OCI-LY3 (cell line): ENCODE data around the gene P2RX6.

ENCODE experiments used
- H2AFZ ChIP-seq: fragments of 200-600, 300-600 bp; shearing (Covaris generic); 2 replicates; pipeline ENCODE4 v1.6.0; 2014; ENCODE audit warnings: antibody characterized with exemption, low read depth, low read length
- H3K27ac ChIP-seq: fragments of 200-600, 300-600 bp; sonication (generic); 2 replicates; pipeline ENCODE4 v1.5.1; 2014; ENCODE audit warnings: mild to moderate bottlenecking, low read length, moderate library complexity, mixed read lengths
- H3K27me3 ChIP-seq: fragments of 200-600, 300-600 bp; sonication (generic); 2 replicates; pipeline ENCODE4 v1.6.1; 2014; ENCODE audit warnings: low read depth, low read length, mixed read lengths
- H3K36me3 ChIP-seq: fragments of 200-600, 300-600 bp; sonication (generic); replicated peaks from 2 replicates; pipeline ENCODE3; 2014; ENCODE audit warnings: low read depth, low read length, mixed read lengths
- H3K4me1 ChIP-seq: fragments of 300-600, 200-600 bp; sonication (generic); 2 replicates; pipeline ENCODE4 v1.6.1; 2014; ENCODE audit warnings: low read length, mixed read lengths
- H3K4me2 ChIP-seq: fragments of 200-600, 300-600 bp; sonication (generic); 2 replicates; pipeline ENCODE4 v1.6.1; 2014; ENCODE audit warnings: low read length, mixed read lengths
- H3K4me3 ChIP-seq: fragments of 300-600, 200-600 bp; sonication (generic); 2 replicates; pipeline ENCODE4 v1.5.1; 2014; ENCODE audit warnings: antibody characterized with exemption, mild to moderate bottlenecking, low read length, moderate library complexity
- H3K79me2 ChIP-seq: fragments of 300-600, 200-600 bp; shearing (Covaris generic); 2 replicates; pipeline ENCODE4 v1.6.1; 2014; ENCODE audit warnings: mild to moderate bottlenecking, low read length, mixed read lengths
- H3K9ac ChIP-seq: fragments of 300-600, 200-600 bp; shearing (Covaris generic); 2 replicates; pipeline ENCODE4 v1.6.0; 2014; ENCODE audit warnings: mild to moderate bottlenecking, low read length, moderate library complexity
- H3K9me3 ChIP-seq: fragments of 200-600, 300-600 bp; shearing (Covaris generic); 2 replicates; pipeline ENCODE4 v1.6.1; 2014; ENCODE audit warnings: low read length, mixed read lengths; ENCODE audit not compliant: insufficient read depth
- H4K20me1 ChIP-seq: fragments of 200-600, 300-600 bp; sonication (generic); 2 replicates; pipeline ENCODE4 v1.6.1; 2016; ENCODE audit warnings: low read length, mixed read lengths; ENCODE audit not compliant: insufficient read depth
- EZH2phosphoT487 ChIP-seq: fragments of 200-600 bp; shearing (Covaris generic); IDR thresholded peaks from 2 replicates; pipeline ENCODE4 v1.6.1; 2018; ENCODE audit warnings: antibody characterized with exemption, mixed run types, low read depth
- TF ChIP-seq, protein P1 (sequence below): fragments of 200-600, 300-600 bp; sonication (generic); IDR thresholded peaks from 2 replicates; pipeline ENCODE4 v1.5.1; 2014; ENCODE audit warnings: antibody characterized with exemption, low read length, low read depth

P2RX6 gene

DNA sequence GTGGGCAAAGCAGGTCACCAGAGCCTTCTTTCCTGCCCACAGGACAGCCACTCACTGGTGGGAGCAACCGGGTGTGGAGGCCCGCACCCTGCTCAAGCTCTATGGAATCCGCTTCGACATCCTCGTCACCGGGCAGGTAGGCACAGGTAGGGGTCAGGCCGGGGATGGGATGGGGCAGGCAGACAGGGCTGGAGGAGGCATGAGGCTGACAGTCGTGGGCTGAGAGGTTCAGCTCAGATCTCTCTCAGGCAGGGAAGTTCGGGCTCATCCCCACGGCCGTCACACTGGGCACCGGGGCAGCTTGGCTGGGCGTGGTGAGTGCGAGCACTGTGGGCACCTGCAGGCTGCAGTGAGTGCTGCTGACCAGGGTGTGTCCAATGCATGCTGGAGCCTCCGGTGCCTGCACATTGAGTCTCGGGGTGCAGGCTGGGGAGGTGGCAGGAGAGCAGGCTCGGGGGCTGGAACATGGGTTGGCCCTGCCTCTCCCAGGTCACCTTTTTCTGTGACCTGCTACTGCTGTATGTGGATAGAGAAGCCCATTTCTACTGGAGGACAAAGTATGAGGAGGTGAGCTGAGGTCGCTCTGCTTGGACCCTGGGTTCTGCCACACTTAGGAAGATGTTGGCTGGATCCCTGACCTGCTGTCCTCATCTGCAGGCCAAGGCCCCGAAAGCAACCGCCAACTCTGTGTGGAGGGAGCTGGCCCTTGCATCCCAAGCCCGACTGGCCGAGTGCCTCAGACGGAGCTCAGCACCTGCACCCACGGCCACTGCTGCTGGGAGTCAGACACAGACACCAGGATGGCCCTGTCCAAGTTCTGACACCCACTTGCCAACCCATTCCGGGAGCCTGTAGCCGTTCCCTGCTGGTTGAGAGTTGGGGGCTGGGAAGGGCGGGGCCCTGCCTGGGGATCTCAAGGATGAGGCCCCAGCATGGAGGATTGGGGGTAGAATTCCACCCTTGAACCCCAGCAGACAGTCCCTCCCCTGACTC, 11.1 kb downstream of the P2RX6 start:
- H3K36me3 ChIP-seq, result no peaks in the 10 kb centered on the region
- H3K79me2 ChIP-seq, result no peaks in the 10 kb centered on the region
- H4K20me1 ChIP-seq, result no peaks in the 10 kb centered on the region
- H3K4me1 ChIP-seq, result no peaks in the 10 kb centered on the region
- no peak overlapping the region for H2AFZ ChIP-seq
- H3K9ac ChIP-seq, result no peak overlapping the region
- no peak overlapping the region for H3K4me3 ChIP-seq
- H3K9me3 ChIP-seq, result no peaks in the 10 kb centered on the region
- no peak overlapping the region for H3K4me2 ChIP-seq
- no peak for TF ChIP-seq EZH2phosphoT487
- TF ChIP-seq, protein P1, sequence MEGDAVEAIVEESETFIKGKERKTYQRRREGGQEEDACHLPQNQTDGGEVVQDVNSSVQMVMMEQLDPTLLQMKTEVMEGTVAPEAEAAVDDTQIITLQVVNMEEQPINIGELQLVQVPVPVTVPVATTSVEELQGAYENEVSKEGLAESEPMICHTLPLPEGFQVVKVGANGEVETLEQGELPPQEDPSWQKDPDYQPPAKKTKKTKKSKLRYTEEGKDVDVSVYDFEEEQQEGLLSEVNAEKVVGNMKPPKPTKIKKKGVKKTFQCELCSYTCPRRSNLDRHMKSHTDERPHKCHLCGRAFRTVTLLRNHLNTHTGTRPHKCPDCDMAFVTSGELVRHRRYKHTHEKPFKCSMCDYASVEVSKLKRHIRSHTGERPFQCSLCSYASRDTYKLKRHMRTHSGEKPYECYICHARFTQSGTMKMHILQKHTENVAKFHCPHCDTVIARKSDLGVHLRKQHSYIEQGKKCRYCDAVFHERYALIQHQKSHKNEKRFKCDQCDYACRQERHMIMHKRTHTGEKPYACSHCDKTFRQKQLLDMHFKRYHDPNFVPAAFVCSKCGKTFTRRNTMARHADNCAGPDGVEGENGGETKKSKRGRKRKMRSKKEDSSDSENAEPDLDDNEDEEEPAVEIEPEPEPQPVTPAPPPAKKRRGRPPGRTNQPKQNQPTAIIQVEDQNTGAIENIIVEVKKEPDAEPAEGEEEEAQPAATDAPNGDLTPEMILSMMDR, result no peak
- H3K27me3 ChIP-seq, result no peaks in the 10 kb centered on the region
- no peak overlapping the region for H3K27ac ChIP-seq

DNA sequence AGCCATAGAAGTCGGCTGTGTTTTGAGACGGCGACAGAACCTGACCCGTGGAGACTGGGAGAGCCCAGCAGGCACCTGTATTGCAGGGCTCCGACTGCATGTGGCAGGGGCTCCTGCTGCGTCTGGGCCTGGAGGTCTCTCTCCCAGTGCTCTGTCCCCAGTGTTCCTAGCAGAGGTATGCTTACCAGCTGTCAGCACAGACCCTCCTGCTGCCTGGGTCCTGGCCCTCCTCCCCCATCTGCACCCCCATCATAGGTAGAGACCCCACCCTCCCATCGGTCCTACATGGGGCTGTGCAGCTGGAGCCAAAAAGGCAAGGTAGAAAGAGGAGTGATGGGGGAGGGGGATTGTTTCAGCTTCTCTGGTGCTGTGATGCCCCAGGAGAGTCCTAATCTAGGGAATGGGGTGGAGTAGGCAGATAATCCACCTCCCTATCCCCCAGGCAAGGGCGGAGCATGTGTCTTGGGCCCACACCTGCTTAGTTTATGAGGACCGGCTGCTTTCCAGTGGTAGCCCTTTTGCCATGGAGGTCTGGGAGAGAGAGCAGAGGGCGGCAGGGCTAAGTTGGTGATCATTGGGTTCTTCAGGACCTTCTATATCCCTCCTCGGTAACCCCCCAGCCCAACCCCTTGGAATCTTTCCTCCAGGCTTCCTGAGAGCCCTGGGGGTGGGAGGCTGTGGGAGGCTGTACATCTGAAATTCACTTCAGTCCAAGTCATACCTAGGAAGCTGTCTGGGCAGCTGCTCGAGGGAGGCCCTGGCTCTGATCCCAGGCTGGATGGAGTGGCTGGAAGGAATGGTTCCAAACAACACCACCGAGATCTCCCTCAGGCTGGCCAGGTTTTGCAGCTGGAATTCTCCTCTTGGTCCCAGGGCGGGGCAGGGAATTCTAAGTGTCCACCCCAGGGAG, 12.1 kb downstream of the P2RX6 start:
- no peaks in the 10 kb centered on the region for H3K36me3 ChIP-seq
- no peaks in the 10 kb centered on the region for H3K27me3 ChIP-seq
- no peak overlapping the region for H3K4me3 ChIP-seq
- H3K79me2 ChIP-seq, result no peaks in the 10 kb centered on the region
- H3K4me1 ChIP-seq, result no peaks in the 10 kb centered on the region
- H3K27ac ChIP-seq, result no peak overlapping the region
- no peaks in the 10 kb centered on the region for H4K20me1 ChIP-seq
- no peaks in the 10 kb centered on the region for H3K9me3 ChIP-seq
- TF ChIP-seq, protein P1, result no peak
- TF ChIP-seq EZH2phosphoT487, result no peak
- H3K9ac ChIP-seq, result no peak overlapping the region
- no peak overlapping the region for H3K4me2 ChIP-seq
- H2AFZ ChIP-seq, result no peak overlapping the region

DNA sequence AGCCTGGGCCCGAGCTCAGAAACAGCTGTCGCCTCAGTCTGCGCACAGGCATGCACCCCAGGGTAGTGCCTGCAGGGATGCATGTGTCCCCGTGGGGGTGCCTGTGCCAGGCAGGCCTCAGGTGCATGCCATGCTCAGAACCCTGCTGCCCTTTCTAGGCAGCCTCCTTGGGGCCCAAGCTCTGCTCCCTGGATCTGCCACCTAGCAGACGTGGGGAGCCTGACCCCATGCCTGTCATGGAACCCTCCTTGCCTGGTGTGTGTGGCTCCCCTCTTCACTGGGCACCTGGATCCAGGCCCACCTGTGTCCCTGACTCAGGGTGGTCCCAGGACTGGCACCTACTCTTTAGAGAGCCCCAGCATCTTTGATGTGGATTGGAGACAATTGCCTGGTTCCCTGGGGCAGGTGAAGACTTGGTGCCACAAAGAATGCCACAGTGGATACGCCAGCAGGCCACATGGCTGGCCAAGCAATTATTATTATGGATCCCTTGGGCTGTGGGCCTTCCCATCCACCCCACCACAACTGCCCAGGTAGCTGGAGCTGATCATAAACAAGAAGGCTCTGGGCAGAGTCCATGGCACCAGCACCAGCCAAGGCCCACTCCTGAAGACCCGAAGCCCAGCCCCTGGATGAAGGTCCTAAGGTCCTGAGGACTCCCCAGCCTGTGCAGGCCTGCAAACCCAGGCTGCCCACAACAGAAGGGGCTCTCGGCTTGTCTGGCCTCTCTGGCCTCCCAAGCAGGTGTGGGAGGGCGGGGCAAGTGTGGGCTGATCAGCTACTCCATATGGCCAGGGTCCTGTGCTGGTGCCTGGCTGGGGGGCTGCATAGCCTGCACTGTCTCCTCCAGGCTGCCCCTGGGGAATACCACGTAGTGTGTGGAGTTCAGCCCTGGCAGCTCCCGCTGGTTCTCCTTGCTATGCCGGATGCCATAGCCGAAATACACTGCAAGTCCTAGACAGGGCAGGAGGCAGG, 13.6 kb downstream of the P2RX6 start:
- no peaks in the 10 kb centered on the region for H3K4me1 ChIP-seq
- TF ChIP-seq, protein P1, result no peak
- no peak for TF ChIP-seq EZH2phosphoT487
- no peak overlapping the region for H3K9ac ChIP-seq
- H3K79me2 ChIP-seq, result no peaks in the 10 kb centered on the region
- no peak overlapping the region for H2AFZ ChIP-seq
- H3K27ac ChIP-seq, result no peak overlapping the region
- no peak overlapping the region for H3K4me2 ChIP-seq
- no peaks in the 10 kb centered on the region for H3K27me3 ChIP-seq
- H3K4me3 ChIP-seq, result no peak overlapping the region
- H4K20me1 ChIP-seq, result no peaks in the 10 kb centered on the region
- H3K36me3 ChIP-seq, result no peaks in the 10 kb centered on the region
- no peaks in the 10 kb centered on the region for H3K9me3 ChIP-seq
